Stimulated activated CD4-positive, alpha-beta T cell treated with anti-CD3 and anti-CD28 coated beads, TNF-alpha, amount 100 ng/mL, for 4 hours (primary cell): ENCODE measurements around the gene MOB2.

Source experiments
- DNase-seq, 3 experiments: peaks; one replicate each; pipeline ENCODE4 v3.0.0-alpha.2; 2020; ENCODE audit warnings: low read depth in 3 of 3

Gene MOB2

DNA sequence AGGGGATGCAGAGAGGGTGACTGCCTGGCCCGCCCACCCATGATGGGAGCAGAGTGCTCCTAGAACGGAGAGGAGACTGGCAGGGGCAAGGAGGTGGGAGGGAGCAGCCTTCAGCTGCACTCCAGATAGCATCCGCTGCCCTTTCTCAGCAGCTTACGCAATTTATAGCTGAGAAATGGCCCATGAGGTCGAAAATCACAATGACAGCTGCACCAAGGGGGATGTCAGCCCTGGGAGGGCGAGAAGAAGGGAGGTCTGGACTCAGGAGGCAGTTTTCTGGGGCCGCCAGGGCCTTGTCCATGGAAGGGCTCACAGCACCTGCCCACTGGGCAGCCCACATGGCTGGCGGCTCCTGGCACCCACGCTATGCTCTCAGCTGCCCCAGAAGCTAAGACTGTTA lies 17.6 kb upstream of the MOB2 start:
- no peak for DNase-seq

- no peak for DNase-seq
Observed at GRCh38 chr11:1503708-1504104, 17.1 kb upstream of the MOB2 start.

DNA sequence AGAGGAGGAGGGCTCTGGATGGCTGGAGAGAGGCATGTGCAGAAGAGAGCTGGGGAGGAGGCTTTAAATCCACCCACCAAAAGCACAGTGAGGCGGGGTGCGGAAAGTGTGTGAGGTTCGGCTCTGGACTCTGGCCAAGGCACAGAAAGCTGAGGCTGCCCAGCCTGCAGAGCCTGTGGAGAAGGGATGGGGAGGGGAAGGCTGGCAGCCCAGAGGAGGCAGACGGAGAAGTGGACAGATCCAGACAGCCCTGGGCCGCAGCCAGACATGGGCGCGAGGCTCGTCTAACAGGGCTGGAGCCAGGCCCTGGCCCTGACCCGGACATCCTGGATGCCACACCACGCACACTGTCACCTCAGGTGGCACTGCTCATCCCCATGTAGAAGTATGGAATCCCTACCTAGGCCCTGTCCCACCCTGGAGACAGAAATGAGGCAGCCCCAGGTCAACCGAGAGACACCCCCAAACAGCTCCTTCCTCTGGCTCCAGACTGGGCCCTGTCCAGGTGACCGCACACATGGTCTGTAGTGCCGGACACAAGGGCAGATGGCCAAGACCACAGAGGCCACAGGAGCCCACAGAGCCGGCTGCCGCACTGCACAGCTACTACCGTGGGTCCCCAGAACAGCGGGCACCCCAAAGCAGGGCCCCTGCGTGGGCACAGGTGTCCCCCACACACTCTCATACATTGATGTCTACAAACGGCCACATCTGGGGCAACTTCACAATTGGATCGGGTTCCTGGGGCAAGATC lies 16.6 kb upstream of the MOB2 start:
- no peak for DNase-seq

- DNase-seq, result no peak
Observed at GRCh38 chr11:1502168-1502953, 15.8 kb upstream of the MOB2 start.

DNA sequence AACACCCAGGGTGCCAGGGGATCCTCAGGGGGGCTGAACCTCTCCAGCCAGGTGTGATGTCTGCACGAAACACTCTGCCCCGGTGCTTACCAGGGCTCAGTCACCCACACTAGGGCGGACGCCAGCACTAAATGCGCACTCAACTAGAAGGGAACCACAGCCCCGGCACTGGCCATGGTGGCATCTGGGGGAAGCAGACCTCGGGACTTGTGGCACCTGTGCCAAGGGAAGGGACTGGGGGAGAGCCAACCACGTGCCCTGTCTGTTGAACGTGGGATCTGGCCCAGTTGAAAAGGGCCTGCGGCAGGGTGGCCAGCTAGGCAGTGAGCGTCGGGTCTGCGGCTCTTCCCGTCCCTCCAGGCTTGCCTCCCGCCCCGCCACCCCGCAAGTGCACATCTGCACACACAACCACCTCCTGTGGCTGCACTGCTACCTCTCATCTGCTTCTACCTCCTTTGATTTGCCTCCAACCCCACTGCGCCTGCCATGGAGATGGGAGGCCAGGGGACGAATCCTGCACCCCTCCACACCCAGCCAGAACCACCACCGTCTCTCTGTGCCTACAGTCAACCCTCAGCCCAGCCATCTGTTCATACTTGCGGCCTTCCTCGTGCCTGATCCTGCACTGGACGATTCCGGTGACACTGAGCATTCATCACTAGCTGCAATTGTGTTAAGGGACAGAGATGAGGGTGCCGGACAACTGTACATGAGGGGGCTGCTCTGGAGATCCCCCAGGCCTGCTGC lies 15.0 kb upstream of the MOB2 start:
- DNase-seq, result no peak

DNA sequence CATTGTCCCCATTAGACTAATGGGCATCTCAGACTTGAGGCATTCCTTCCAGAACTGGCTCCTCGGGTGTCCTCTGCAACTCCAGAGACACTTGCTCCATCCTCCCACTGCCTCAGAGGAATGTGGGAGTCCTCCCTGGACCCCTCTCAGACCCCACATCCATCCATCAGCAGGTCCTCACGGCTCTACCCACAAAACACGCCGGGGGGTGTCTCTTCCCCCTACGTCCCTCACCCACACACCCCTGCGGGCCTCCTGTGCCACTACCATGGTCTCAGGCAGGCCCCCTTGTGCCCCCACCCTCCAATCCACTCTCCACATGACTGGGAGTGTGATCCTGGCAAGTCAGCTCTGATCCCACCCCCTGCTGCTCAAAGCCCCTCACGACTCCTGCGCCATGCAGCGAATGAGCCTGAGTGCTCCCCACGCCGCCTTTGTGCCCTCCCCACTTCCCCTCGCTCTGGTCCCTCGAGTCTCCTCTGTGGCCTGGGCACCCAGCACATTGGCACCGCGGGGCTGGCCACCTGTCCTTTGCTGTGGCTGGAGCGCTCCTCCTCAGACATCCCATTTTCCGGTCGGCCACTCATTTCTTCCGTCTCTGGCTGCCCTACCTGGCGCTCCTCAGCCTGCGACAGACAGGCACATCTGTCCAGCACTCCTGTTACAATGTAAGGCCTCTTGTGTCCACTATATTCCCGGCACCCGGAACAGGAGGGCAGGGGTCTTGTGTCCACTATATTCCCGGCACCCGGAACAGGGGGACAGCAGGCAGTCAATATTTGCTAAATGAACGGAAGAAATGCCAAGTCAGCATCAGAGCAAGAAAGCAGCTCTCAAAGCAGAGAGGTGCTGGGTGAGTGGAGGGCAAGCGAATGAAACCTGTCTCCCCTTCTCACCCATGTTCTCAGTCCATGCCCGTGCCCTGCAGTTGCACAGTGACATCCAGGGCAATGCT lies 14.2 kb upstream of the MOB2 start:
- no peak for DNase-seq

DNA sequence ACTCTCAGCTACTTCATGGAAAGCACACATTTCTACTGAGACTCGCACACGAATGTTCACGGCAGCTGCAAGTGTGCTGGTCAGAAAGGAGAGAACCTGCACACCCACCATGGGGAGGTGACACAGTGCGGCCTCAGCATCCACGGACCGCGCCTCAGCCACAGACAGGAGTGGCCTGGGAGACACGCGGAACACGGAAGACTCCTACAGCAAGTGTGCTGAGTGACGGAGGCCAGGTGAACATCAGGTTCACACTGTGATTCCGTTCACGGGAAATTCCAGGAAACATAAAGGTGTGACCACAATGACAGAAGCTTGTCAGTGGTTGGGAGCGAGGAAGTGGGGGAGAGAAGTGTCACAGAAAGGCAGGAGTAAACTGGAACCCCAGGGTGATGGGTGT lies 13.3 kb upstream of the MOB2 start:
- DNase-seq, result no peak

GRCh38 chr11:1499261-1499890 lies 12.8 kb upstream of the MOB2 start:
- no peak for DNase-seq

DNA sequence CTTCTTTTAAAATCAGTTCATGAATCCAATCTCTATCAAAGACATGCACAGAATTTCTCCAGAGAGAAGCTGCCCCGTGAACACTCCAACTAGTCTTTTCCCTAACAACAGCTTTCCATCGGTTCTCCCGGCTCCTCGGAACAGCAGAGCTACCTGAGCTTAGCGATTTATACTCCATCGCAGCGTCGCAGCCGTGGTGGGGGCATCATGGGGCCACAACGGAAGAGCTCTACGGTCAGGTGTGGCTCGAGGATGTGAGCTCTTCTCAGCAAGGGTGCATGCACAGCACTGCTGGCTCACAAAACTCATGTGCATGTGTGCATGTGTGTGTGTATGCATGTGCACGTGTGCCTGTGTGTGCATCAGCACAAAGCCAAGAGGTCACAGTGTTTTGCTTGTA lies 11.7 kb upstream of the MOB2 start:
- DNase-seq, result no peak

GRCh38 chr11:1497600-1497999 lies 11.0 kb upstream of the MOB2 start:
- no peak for DNase-seq

- DNase-seq, result no peak
Observed at GRCh38 chr11:1496761-1497095, 10.1 kb upstream of the MOB2 start.

DNA sequence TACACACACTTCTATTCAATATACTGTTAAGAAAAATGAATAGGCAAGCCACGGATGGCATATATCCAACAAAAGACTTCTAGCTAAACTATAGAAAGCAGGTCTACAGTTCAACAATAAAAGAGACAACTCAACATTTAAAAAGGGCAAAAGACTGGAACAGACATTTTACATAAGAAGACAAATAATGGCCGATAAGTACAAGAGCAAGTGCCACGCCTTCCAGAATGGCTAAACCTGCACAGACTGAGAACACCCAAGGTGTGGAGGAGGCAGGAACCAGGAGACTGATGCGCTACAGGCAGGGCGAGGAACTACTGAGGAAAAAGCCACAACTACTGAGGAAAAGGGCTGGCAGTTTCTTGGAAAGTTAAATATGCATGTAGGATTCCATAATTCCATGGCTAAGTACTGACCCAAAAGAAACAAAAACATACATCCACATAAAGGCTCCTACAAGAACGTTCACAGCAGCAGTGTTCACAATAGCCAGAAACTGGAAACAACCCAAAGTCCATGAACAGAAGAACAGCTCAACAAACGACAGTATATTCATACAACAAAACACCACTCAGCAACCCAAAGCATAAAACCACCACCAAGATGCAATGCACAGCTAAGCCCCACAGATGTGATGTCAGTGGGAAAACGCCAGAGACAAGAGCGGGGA lies 9.6 kb upstream of the MOB2 start:
- no peak for DNase-seq

DNA sequence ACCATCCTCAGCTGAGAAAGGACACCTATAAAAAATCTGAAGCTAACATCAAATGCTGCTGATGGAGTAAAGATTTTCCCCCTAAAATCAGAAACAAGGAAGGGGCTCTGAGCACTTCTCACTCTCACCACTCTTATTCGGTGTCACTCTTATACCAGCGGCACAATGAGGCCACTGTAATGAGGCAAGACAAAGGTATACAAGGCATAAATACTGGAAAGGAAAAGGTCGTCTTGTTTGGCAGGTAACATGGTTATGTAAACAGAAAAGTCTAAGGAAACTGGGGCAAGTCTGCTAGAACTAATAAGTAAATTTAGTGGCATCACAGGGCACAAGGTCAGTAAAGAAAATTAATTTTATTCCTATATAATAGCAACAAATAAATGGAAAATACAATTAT lies 8.1 kb upstream of the MOB2 start:
- DNase-seq, result no peak

GRCh38 chr11:1493650-1494244 lies 7.2 kb upstream of the MOB2 start:
- no peak for DNase-seq

GRCh38 chr11:1491379-1491778 lies 4.8 kb upstream of the MOB2 start:
- no peak for DNase-seq

GRCh38 chr11:1490651-1491050 lies 4.1 kb upstream of the MOB2 start:
- no peak for DNase-seq

DNA sequence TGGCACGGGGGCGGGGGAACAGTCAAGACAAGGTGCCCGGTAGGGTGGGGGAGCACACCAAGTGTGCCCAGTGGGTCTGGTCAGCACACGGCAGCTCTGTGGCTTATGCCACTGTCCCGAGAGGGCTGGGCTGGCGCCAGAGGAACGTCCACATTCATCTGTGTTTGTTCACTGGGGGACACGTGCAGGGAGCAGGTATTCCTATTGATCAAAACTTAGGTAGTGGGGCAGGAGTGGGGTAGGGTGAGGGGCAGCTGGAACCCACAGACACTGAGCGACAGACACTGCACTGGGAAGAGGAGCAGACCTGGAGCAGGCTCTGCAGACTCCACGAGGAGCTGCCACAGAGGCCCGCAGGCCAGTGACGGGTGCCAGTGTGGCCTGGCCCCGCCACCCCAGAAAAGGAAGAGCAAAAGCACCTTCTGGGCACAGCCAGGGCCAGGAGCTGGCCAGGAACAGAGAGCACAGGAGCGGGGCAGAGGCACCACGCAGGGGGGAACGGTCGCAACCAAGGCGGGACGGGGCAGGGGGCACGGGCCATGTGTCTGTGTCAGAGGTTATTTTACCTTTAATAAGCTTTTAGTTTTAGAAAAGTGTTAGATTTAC lies 2.1 kb upstream of the MOB2 start:
- no peak for DNase-seq

DNA sequence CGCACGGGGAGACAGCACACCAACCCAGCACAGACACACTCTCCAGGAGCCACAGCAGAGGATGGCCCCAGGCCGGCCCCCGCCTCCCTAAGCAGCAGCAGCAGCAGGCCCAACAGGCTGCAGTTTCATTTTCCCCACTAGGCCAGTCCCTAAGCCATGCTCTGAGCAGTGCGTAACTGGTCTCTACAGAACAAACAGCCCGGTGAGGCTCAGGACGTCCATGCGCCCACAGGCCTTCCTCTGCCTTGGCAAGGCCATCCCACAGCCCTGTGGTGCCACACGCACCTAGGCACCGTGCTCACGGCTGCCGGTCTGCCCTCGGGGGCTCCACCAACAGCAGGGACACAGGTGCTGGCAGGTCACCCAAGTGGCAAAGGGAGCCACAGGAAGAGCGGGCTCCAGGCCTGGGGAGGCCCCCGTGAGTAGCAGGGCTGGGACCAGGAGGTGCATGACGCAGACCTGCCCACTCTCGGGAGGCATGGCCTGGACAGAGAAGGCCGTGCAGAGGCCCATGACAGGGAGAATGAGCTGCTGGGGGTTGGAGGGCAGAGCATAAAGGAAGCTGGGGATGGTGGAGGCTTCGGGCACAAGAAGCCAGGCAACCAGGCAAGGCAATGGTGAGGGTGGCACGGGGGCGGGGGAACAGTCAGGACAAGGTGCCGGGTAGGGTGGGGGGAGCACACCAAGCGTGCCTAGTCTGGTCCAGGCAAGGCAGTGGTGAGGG lies 1.4 kb upstream of the MOB2 start:
- no peak for DNase-seq
